WTC11 (cell line): ENCODE data around the gene CHRNA5.

Source experiments
- ATF3 ChIP-seq: sonication (generic); formaldehyde crosslinking; conservative IDR thresholded peaks from 2 replicates; pipeline ENCODE4 v1.8.1; 2022; ENCODE audit warnings: mild to moderate bottlenecking, missing genetic modification reagents
- JUN ChIP-seq: sonication (generic); formaldehyde crosslinking; IDR thresholded peaks from 2 replicates; pipeline ENCODE4 v1.8.0; 2023; ENCODE audit warnings: mild to moderate bottlenecking, missing genetic modification reagents
- ZNF263 ChIP-seq: sonication (generic); formaldehyde crosslinking; IDR thresholded peaks from 2 replicates; pipeline ENCODE4 v1.8.1; 2022; ENCODE audit warnings: low read depth, mild to moderate bottlenecking, moderate library complexity, missing genetic modification reagents
- TF ChIP-seq, protein P1 (sequence below): sonication (generic); formaldehyde crosslinking; IDR thresholded peaks from 2 replicates; pipeline ENCODE4 v1.8.1; 2022; ENCODE audit warnings: low read depth, mild to moderate bottlenecking, moderate library complexity, missing genetic modification reagents, borderline replicate concordance

- no peak for TF ChIP-seq JUN (CRISPR knock-in tag)
- no peak for TF ChIP-seq ATF3 (CRISPR knock-in tag)
- no peak for TF ChIP-seq ZNF263 (CRISPR knock-in tag)
- TF ChIP-seq, protein P1, sequence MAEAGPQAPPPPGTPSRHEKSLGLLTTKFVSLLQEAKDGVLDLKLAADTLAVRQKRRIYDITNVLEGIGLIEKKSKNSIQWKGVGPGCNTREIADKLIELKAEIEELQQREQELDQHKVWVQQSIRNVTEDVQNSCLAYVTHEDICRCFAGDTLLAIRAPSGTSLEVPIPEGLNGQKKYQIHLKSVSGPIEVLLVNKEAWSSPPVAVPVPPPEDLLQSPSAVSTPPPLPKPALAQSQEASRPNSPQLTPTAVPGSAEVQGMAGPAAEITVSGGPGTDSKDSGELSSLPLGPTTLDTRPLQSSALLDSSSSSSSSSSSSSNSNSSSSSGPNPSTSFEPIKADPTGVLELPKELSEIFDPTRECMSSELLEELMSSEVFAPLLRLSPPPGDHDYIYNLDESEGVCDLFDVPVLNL, result no peak
Measured at GRCh38 chr15:78605201-78605600, 39.9 kb downstream of the CHRNA5 start.
